GM18861 (cell line): ENCODE measurements around the gene SPSB4.

Experiments
- ATAC-seq: cut with Tn5 transposase; IDR thresholded peaks from one replicate; pipeline ENCODE4 v1.9.1; 2021; ENCODE audit not compliant: unreplicated experiment

Gene SPSB4

GRCh38 chr3:141073580-141073979 lies 22.4 kb downstream of the SPSB4 start:
- no peak for ATAC-seq

- ATAC-seq: no peak
Observed at GRCh38 chr3:141074529-141074928, 23.4 kb downstream of the SPSB4 start.

- no peak for ATAC-seq
Observed at GRCh38 chr3:141076036-141076773, 25.1 kb downstream of the SPSB4 start.

- ATAC-seq: no peak
Observed at GRCh38 chr3:141076797-141077571, 25.8 kb downstream of the SPSB4 start.

- no peak for ATAC-seq
Observed at GRCh38 chr3:141077631-141078030, 26.5 kb downstream of the SPSB4 start.

GRCh38 chr3:141078200-141078599 lies 27.1 kb downstream of the SPSB4 start:
- no peak for ATAC-seq

- no peak for ATAC-seq
Observed at GRCh38 chr3:141080431-141080830, 29.3 kb downstream of the SPSB4 start.

GRCh38 chr3:141081141-141081795 lies 30.1 kb downstream of the SPSB4 start:
- no peak for ATAC-seq

- ATAC-seq: no peak
Observed at GRCh38 chr3:141082064-141082463, 30.9 kb downstream of the SPSB4 start.

GRCh38 chr3:141083226-141083625 lies 32.1 kb downstream of the SPSB4 start:
- ATAC-seq: no peak

- ATAC-seq: no peak
Observed at GRCh38 chr3:141083836-141084649, 32.9 kb downstream of the SPSB4 start.

GRCh38 chr3:141085343-141086070 lies 34.4 kb downstream of the SPSB4 start:
- no peak for ATAC-seq

GRCh38 chr3:141086188-141086587 lies 35.0 kb downstream of the SPSB4 start:
- no peak for ATAC-seq

- no peak for ATAC-seq
Observed at GRCh38 chr3:141087076-141087777, 36.1 kb downstream of the SPSB4 start.

GRCh38 chr3:141087778-141088130 lies 36.6 kb downstream of the SPSB4 start:
- ATAC-seq: no peak

- no peak for ATAC-seq
Observed at GRCh38 chr3:141089339-141090152, 38.4 kb downstream of the SPSB4 start.

- ATAC-seq: no peak
Observed at GRCh38 chr3:141091426-141091825, 40.3 kb downstream of the SPSB4 start.

GRCh38 chr3:141092663-141093062 lies 41.5 kb downstream of the SPSB4 start:
- no peak for ATAC-seq

GRCh38 chr3:141093397-141093796 lies 42.2 kb downstream of the SPSB4 start:
- ATAC-seq: no peak
